ENCODE data around the gene SSC4D.

- TF ChIP-seq EZH2 (IDR thresholded peaks at IDR 0.05; ENCODE audit: borderline replicate concordance, low read depth, low read length, severe bottlenecking): no peak
- TF ChIP-seq CTCF (IDR thresholded peaks at IDR 0.05; ENCODE audit: borderline replicate concordance, extremely low read depth, low read length, poor library complexity, severe bottlenecking): no peak
These were observed 15.1 kb upstream of the SSC4D start, which contains the start of gene ZP3 for GRCh38 chr7:76424413-76425111.

Measured in DND-41 (cell line).